GM21528 (cell line): Measurements from ENCODE around the gene OR51B4.
"Not testable (repeated sequence)": the region's sequence is repeated elsewhere in the genome, so short reads cannot be mapped to it uniquely, and the experiment has no call there.

ENCODE experiments used
- ATAC-seq: cut with Tn5 transposase; IDR thresholded peaks from one replicate; pipeline ENCODE4 v1.9.1; 2021; ENCODE audit warnings: mild to moderate bottlenecking, moderate library complexity; ENCODE audit not compliant: unreplicated experiment, low FRiP score

The OR51B4 gene

GRCh38 chr11:5276697-5277096 lies 25.0 kb downstream of the OR51B4 start:
- no peak for ATAC-seq

GRCh38 chr11:5275369-5276110 lies 26.2 kb downstream of the OR51B4 start:
- no peak for ATAC-seq

- no peak for ATAC-seq
These were observed 27.4 kb downstream of the OR51B4 start for GRCh38 chr11:5274395-5274794.

GRCh38 chr11:5272395-5273017 lies 29.2 kb downstream of the OR51B4 start:
- no peak for ATAC-seq

- ATAC-seq, result no peak
These were observed 32.0 kb downstream of the OR51B4 start, which contains the start of gene HBE1 for GRCh38 chr11:5269715-5270147. TSS of gene HBE1 (minus strand) at chr11:5269945. CDS start at chr11:5269890, 55 bp downstream.

- no peak for ATAC-seq
These were observed 34.6 kb downstream of the OR51B4 start for GRCh38 chr11:5267033-5267563.

- ATAC-seq, result no peak
These were observed 35.1 kb downstream of the OR51B4 start for GRCh38 chr11:5266609-5267008.

GRCh38 chr11:5265832-5266231 lies 35.9 kb downstream of the OR51B4 start:
- no peak for ATAC-seq

GRCh38 chr11:5258543-5259262 lies 43.0 kb downstream of the OR51B4 start:
- ATAC-seq, result no peak

GRCh38 chr11:5257296-5257695 lies 44.5 kb downstream of the OR51B4 start:
- ATAC-seq, result no peak

GRCh38 chr11:5254646-5255413 lies 46.9 kb downstream of the OR51B4 start, which contains the start of gene HBG2:
TSS of gene HBG2 (minus strand) at chr11:5254781. CDS start at chr11:5254728, 53 bp downstream.
- ATAC-seq, result not testable (repeated sequence)

GRCh38 chr11:5254023-5254422 lies 47.7 kb downstream of the OR51B4 start:
- not testable (repeated sequence) for ATAC-seq

GRCh38 chr11:5253440-5253839 lies 48.3 kb downstream of the OR51B4 start:
- not testable (repeated sequence) for ATAC-seq

GRCh38 chr11:5252919-5253265 lies 48.9 kb downstream of the OR51B4 start:
- ATAC-seq, result no peak

- no peak for ATAC-seq
These were observed 49.4 kb downstream of the OR51B4 start for GRCh38 chr11:5252192-5252918.

- no peak for ATAC-seq
These were observed 50.0 kb downstream of the OR51B4 start for GRCh38 chr11:5251746-5252145.
